ENCODE data around the gene PAPOLB. TPM values are rescaled to one million over a fixed set of nuclear protein-coding genes. Genes with fewer than 3 reads are reported as not detected.

PAPOLB gene
- total and polyA plus RNA-seq, 2 of the 8 experiments (the other 6 are each of a cell fraction or from before 2014, with no cell fraction given): 0.02 to 0.15 TPM

DNA sequence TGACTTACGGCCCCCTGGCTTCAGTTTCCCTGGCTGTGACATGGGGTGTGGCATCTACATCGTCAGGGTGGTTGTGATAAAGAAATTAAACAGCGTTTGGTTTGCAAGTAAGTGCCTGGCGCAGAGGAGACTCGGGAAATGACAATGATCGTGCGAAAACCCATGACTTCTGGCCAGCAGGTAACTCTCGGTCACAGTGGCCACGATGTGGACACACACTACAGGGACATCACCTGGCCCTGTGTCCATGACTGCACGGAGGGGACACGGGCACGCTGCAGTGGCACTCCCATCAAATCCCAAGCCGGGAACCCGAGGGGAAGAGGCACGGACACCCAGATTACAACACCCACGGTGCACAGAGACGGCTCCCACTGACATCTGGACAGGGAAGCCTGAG lies 28.7 kb downstream of the PAPOLB start:
- no peak overlapping the region for H3K14ac ChIP-seq (ENCODE audit: insufficient read length)
- H3K23ac ChIP-seq (ENCODE audit: insufficient read length): no peak overlapping the region
- no peak overlapping the region for H3K56ac ChIP-seq (replicated peaks; ENCODE audit: insufficient read length, low read depth, low read length)
- H3K27me3 ChIP-seq (replicated peaks in 1 of 4; ENCODE audit: control insufficient read depth in 3 of 4, extremely low read depth in 1 of 4, insufficient read depth in 3 of 4, low read length in 3 of 4): no peaks in the 10 kb centered on the region
- no peaks in the 10 kb centered on the region for H3K79me1 ChIP-seq (ENCODE audit: low read depth, low read length)
- H3K4me2 ChIP-seq (ENCODE audit: insufficient read depth in 1 of 2, low read depth in 2 of 2, low read length in 2 of 2): no peak overlapping the region
- H3K36me3 ChIP-seq (ENCODE audit: control insufficient read depth in 2 of 4, insufficient read depth in 4 of 4, low read length in 3 of 4): no peaks in the 10 kb centered on the region
- TF ChIP-seq CEBPB (IDR thresholded peaks at IDR 0.05; ENCODE audit: low read depth, low read length) (no peak), KDM5A (IDR thresholded peaks at IDR 0.05; ENCODE audit: low read length) (no peak), KDM1A (IDR thresholded peaks at IDR 0.05; ENCODE audit: borderline replicate concordance, low read length) (no peak), FOSL1 (IDR thresholded peaks at IDR 0.05; ENCODE audit: insufficient read depth, low read depth, low read length) (no peak), BCL11A (IDR thresholded peaks at IDR 0.05; ENCODE audit: low read depth in 2 of 2, low read length in 2 of 2) (no peak)
- H2BK15ac ChIP-seq (ENCODE audit: low read length): no peak overlapping the region
- POLR2A ChIA-PET (ENCODE audit: partially characterized antibody): no interaction called here
- H2AK5ac ChIP-seq (ENCODE audit: low read depth, low read length): no peak overlapping the region
- no peak overlapping the region for H3K18ac ChIP-seq (ENCODE audit: extremely low read depth, low read length)
- CTCF ChIA-PET (ENCODE audit: partially characterized antibody): interaction anchor here (1.5 to 5.1 kb wide), 5 partner anchors 10 to 252 kb away, joined by 3 to 51 read pairs (median 9); partner anchors contain the start of gene RADIL
- H3K4me3 ChIP-seq (ENCODE audit: extremely low read depth in 1 of 4, insufficient read depth in 2 of 4, low read depth in 3 of 4, low read length in 4 of 4): no peak overlapping the region
- no peak overlapping the region for H3K4ac ChIP-seq (replicated peaks; ENCODE audit: insufficient read length, low read depth, low read length)
- no peaks in the 10 kb centered on the region for H3K79me2 ChIP-seq (ENCODE audit: control insufficient read depth in 1 of 2, insufficient read depth in 2 of 2, low read length in 2 of 2)
- WGBS, 2 experiments (ENCODE audit: extremely low coverage in 1 of 2, insufficient coverage in 1 of 2, insufficient read length in 1 of 2, insufficient replicate concordance in 2 of 2, low coverage in 1 of 2, low lambda C conversion rate in 2 of 2, missing lambda C conversion rate in 1 of 2): 93% methylated on average over 17 of the region's 17 CpGs; no CpG with 5 or more reads in 1 of the 2 experiments
- H3K27ac ChIP-seq (ENCODE audit: low read depth, low read length): no peak overlapping the region
- no peaks in the 10 kb centered on the region for H3K9me3 ChIP-seq (ENCODE audit: insufficient read depth in 2 of 2, low read depth in 1 of 2, low read length in 1 of 2)
- H4K5ac ChIP-seq (ENCODE audit: insufficient read length, low read depth, low read length): no peak overlapping the region
- no peak overlapping the region for H2BK120ac ChIP-seq (replicated peaks; ENCODE audit: low read depth, low read length)
- no peak overlapping the region for H4K91ac ChIP-seq (replicated peaks; ENCODE audit: insufficient read length, low read length)
- no peak for DNase-seq (ENCODE audit: low read depth in 1 of 2, low spot score in 2 of 2)
- no peak overlapping the region for H2BK12ac ChIP-seq (ENCODE audit: low read depth, low read length)
- H2AFZ ChIP-seq (ENCODE audit: low read length): no peak overlapping the region
- H3K23me2 ChIP-seq (ENCODE audit: low read depth, low read length): peaks cover 2% of the 10 kb centered on the region; the same call in 1 of the 2 replicates
- no peak overlapping the region for H2BK20ac ChIP-seq (ENCODE audit: low read length)
- no peak for FAIRE-seq
- peaks cover 0 to 6% of the 10 kb centered on the region in 2 experiments for H4K20me1 ChIP-seq (replicated peaks in 1 of 2; ENCODE audit: control insufficient read depth in 1 of 2, insufficient read depth in 2 of 2, low read length in 2 of 2)
- H3K9ac ChIP-seq (replicated peaks in 1 of 4; ENCODE audit: extremely low read depth in 1 of 4, low read depth in 3 of 4, low read length in 3 of 4): no peak overlapping the region
- H3K4me1 ChIP-seq (replicated peaks in 1 of 4; ENCODE audit: control insufficient read depth in 3 of 4, insufficient read depth in 4 of 4, low read length in 3 of 4): peaks cover 0 to 4% (median 0%) of the 10 kb centered on the region in 4 experiments; a peak in 1 of 7 replicates
- no peak overlapping the region for H2BK5ac ChIP-seq (ENCODE audit: low read depth, low read length)
- H4K8ac ChIP-seq (ENCODE audit: extremely low read depth, insufficient read depth, low read length): no peak overlapping the region; the same call in 1 of the 2 replicates

Data from H1 (cell line).